Fibroblast of lung (primary cell): Measurements from ENCODE around the gene ADCY3. TPM values are rescaled to one million over a fixed set of nuclear protein-coding genes. Genes with fewer than 3 reads are reported as not detected.

Experiments used
- DNase-seq, 2 donors: peaks; one replicate each; pipeline versions ENCODE4 v3.0.0 to v3.0.0-alpha.2; 2010; ENCODE audit warnings: low read depth in 2 of 2
- H2AFZ ChIP-seq: 2 replicates; pipeline ENCODE4 v1.5.1; 2012; ENCODE audit warnings: low read length, control low read depth, inconsistent platforms
- H3K27ac ChIP-seq: 2 replicates; pipeline ENCODE4 v1.5.1; 2011; ENCODE audit warnings: low read length, control low read depth; ENCODE audit not compliant: insufficient read depth
- H3K27me3 ChIP-seq: 2 replicates; pipeline ENCODE4 v1.5.1; 2011; ENCODE audit warnings: mild to moderate bottlenecking, low read length; ENCODE audit not compliant: control insufficient read depth, insufficient read depth
- H3K36me3 ChIP-seq: 2 replicates; pipeline ENCODE4 v1.5.1; 2011; ENCODE audit warnings: low read length; ENCODE audit not compliant: control insufficient read depth, insufficient read depth
- H3K4me1 ChIP-seq: 2 replicates; pipeline ENCODE4 v1.5.1; 2011; ENCODE audit warnings: low read length; ENCODE audit not compliant: control insufficient read depth, insufficient read depth; ENCODE audit errors: extremely low read depth
- H3K4me2 ChIP-seq: 2 replicates; pipeline ENCODE4 v1.5.1; 2011; ENCODE audit warnings: low read length, control low read depth; ENCODE audit not compliant: insufficient read depth; ENCODE audit errors: extremely low read depth
- H3K4me3 ChIP-seq, 4 experiments: fragments of 200-600 bp in 1 of 4; sonication (generic) in 1 of 4; replicated peaks in 1 of 4; 2 replicates each; pipeline ENCODE4 v1.5.1; 2011 to 2016; ENCODE audit warnings: low read length in 4 of 4, low read depth in 3 of 4, mild to moderate bottlenecking in 3 of 4, control low read depth in 2 of 4, inconsistent platforms in 1 of 4, mixed read lengths in 1 of 4; ENCODE audit not compliant: insufficient read depth in 1 of 4; ENCODE audit errors: control extremely low read depth in 1 of 4
- H3K79me2 ChIP-seq: 2 replicates; pipeline ENCODE4 v1.5.1; 2012; ENCODE audit warnings: mild to moderate bottlenecking, low read length, inconsistent platforms; ENCODE audit not compliant: control insufficient read depth, insufficient read depth
- H3K9ac ChIP-seq: 2 replicates; pipeline ENCODE4 v1.5.1; 2011; ENCODE audit warnings: mild to moderate bottlenecking, low read length, control low read depth; ENCODE audit not compliant: insufficient read depth
- H3K9me3 ChIP-seq: 2 replicates; pipeline ENCODE4 v1.5.1; 2012; ENCODE audit warnings: low read depth, low read length; ENCODE audit not compliant: control insufficient read depth, insufficient read depth
- H4K20me1 ChIP-seq: 2 replicates; pipeline ENCODE4 v1.5.1; 2011; ENCODE audit warnings: low read length; ENCODE audit not compliant: control insufficient read depth, insufficient read depth; ENCODE audit errors: extremely low read depth
- EZH2 ChIP-seq: IDR thresholded peaks from 2 replicates; pipeline ENCODE4 v1.5.1; 2012; ENCODE audit warnings: low read length, control low read depth, mild to moderate bottlenecking; ENCODE audit errors: missing control alignments
- polyA plus RNA-seq, 2 donors: library from polyadenylated mRNA; depleted of rRNA in 1 of 2; stranded (reverse) in 1 of 2; unstranded in 1 of 2; fragments of >200 nt; gene quantifications; 2 replicates each; pipeline ENCODE4 v1.2.1, GENCODE V29; 2011 to 2012; ENCODE audit warnings: missing spikeins in 1 of 2
- total RNA-seq: library from RNA; depleted of rRNA; stranded (reverse); fragments of >200 nt; gene quantifications from 2 replicates; pipeline ENCODE4 v1.2.1, GENCODE V29; 2014
- TF ChIP-seq, protein P1 (sequence below), 2 donors: IDR thresholded peaks in 1 of 2; conservative IDR thresholded peaks in 1 of 2; 1 replicate in 1 of 2; 2 replicates in 1 of 2; pipeline ENCODE4 v1.5.1; 2011 to 2012; ENCODE audit warnings: low read length in 2 of 2, control low read depth in 1 of 2, inconsistent platforms in 1 of 2, low read depth in 1 of 2, mild to moderate bottlenecking in 1 of 2

ADCY3 gene
- total and polyA plus RNA-seq, 2 donors (not counting 1 experiment from before 2014, with no cell fraction given), result 33.0 to 90.2 TPM

DNA sequence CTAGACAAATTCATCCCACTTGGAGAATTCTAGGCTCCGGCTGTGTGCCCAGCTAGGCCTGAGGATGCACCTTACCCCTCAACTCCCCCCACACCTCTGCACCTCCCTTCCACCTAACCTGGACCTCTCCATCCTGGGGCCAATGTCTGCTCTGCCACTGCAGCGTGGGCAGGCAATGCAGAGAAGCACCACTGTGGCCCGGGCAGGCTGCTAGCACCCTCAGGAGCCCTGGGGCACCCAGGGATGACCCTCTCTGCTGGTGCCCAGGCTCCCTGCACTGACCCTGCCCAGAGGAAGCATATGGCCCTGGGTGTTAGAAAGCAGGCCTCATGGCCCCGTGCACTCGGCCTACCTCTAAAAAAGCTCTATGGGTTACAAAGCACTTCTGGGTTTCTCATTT, 49.6 kb downstream of the ADCY3 start:
- Histone ChIP-seq H3K36me3 (no peaks in the 10 kb centered on the region), H4K20me1 (no peaks in the 10 kb centered on the region), H3K4me3 (no peak overlapping the region), H3K4me2 (no peak overlapping the region), H3K9ac (no peak overlapping the region), H3K9me3 (no peaks in the 10 kb centered on the region), H3K4me1 (peaks cover 21% of the 10 kb centered on the region), H3K79me2 (no peaks in the 10 kb centered on the region), H2AFZ (no peak overlapping the region), H3K27me3 (no peaks in the 10 kb centered on the region), H3K27ac (no peak overlapping the region)
- TF ChIP-seq EZH2, result no peak
- TF ChIP-seq, protein P1, sequence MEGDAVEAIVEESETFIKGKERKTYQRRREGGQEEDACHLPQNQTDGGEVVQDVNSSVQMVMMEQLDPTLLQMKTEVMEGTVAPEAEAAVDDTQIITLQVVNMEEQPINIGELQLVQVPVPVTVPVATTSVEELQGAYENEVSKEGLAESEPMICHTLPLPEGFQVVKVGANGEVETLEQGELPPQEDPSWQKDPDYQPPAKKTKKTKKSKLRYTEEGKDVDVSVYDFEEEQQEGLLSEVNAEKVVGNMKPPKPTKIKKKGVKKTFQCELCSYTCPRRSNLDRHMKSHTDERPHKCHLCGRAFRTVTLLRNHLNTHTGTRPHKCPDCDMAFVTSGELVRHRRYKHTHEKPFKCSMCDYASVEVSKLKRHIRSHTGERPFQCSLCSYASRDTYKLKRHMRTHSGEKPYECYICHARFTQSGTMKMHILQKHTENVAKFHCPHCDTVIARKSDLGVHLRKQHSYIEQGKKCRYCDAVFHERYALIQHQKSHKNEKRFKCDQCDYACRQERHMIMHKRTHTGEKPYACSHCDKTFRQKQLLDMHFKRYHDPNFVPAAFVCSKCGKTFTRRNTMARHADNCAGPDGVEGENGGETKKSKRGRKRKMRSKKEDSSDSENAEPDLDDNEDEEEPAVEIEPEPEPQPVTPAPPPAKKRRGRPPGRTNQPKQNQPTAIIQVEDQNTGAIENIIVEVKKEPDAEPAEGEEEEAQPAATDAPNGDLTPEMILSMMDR (conservative IDR thresholded peaks at IDR 0.05 in 1 of 2, IDR thresholded peaks at IDR 0.05 in 1 of 2; ENCODE audit: low read depth in 1 of 2, low read length in 2 of 2), result no peak
- no peak for DNase-seq

DNA sequence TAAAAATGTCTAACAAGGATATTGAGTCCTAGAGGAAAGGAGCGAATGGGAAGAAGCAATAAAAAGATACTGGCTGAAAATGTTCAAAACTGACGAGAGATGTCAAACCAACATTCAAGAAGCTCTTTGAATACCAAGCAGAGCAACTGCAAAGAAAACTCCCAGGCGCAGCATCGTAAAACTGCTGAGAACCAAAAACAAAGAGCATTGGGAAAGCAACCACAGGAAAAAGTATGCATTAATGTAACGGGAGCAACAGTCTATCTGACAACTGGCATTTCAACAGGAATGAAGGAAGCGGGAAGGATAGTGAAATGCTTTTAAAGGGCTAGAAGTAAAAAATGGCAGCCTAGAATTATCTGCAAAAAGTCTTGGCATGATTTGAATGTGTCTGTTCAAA, 53.1 kb downstream of the ADCY3 start:
- TF ChIP-seq, protein P1 (conservative IDR thresholded peaks at IDR 0.05 in 1 of 2, IDR thresholded peaks at IDR 0.05 in 1 of 2; ENCODE audit: low read depth in 1 of 2, low read length in 2 of 2), result no peak
- no peak for TF ChIP-seq EZH2
- Histone ChIP-seq H3K36me3 (no peaks in the 10 kb centered on the region), H3K27ac (no peak overlapping the region), H3K9ac (no peak overlapping the region), H3K4me1 (peaks cover 3% of the 10 kb centered on the region), H3K9me3 (no peaks in the 10 kb centered on the region), H2AFZ (no peak overlapping the region), H3K79me2 (no peaks in the 10 kb centered on the region), H3K4me2 (no peak overlapping the region), H4K20me1 (no peaks in the 10 kb centered on the region), H3K27me3 (no peaks in the 10 kb centered on the region), H3K4me3 (no peak overlapping the region)
- DNase-seq, result no peak

DNA sequence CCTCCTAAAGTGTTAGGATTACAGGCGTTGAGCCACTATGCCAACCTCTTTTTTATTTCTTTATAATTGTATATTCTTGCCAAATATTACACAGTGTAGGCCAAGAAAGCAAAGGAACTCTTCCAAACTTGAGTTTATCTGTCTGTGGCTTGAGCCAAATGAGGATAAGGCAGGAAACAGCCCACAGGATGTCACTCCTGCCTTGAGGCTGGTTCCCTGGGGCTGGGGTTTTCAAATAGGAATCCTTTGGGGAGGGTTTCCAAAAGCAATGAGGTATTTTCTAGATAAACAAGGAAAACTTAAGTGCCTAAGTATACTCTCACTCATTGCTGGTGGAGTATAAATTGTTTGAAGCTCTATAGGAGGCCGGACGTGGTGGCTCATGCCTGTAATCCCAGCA, 56.4 kb downstream of the ADCY3 start:
- TF ChIP-seq EZH2, result no peak
- TF ChIP-seq, protein P1 (conservative IDR thresholded peaks at IDR 0.05 in 1 of 2, IDR thresholded peaks at IDR 0.05 in 1 of 2; ENCODE audit: low read depth in 1 of 2, low read length in 2 of 2), result no peak
- DNase-seq, result peak in 1 of 2 donors; percentile 48

More for the DNA sequence above, 56.4 kb downstream of the ADCY3 start:
- Histone ChIP-seq H3K4me1 (no peaks in the 10 kb centered on the region), H3K4me3 (no peak overlapping the region), H3K79me2 (no peaks in the 10 kb centered on the region), H3K27ac (no peak overlapping the region), H4K20me1 (no peaks in the 10 kb centered on the region), H3K9ac (no peak overlapping the region), H2AFZ (no peak overlapping the region), H3K4me2 (no peak overlapping the region), H3K27me3 (no peaks in the 10 kb centered on the region), H3K36me3 (no peaks in the 10 kb centered on the region), H3K9me3 (no peaks in the 10 kb centered on the region)
